Adrenal gland (tissue), 12 donors: Measurements from ENCODE around the gene PCDH9. TPM values are rescaled to one million over a fixed set of nuclear protein-coding genes. Genes with fewer than 3 reads are reported as not detected.

ENCODE experiments used
- DNase-seq, 7 donors: peaks; one replicate each; pipeline ENCODE4 v3.0.0-alpha.2; 2019 to 2020
- H3K27ac ChIP-seq, 5 donors: fragments of 200-600 bp; sonication (generic) in 4 of 5; 1 replicate in 3 of 5; 2 replicates in 2 of 5; pipeline versions ENCODE4 v1.5.1 to v1.8.0; 2016 to 2020; ENCODE audit warnings: mild to moderate bottlenecking in 1 of 5
- H3K27me3 ChIP-seq: fragments of 200-600 bp; 2 replicates; pipeline ENCODE4 v1.8.0; 2021
- H3K36me3 ChIP-seq, 2 donors: fragments of 200-600 bp; replicated peaks in 1 of 2; 1 replicate in 1 of 2; 2 replicates in 1 of 2; pipeline versions ENCODE4 v1.5.1 to v1.8.0; 2018 to 2022
- H3K4me1 ChIP-seq, 2 donors: fragments of 200-600 bp; replicated peaks in 1 of 2; 1 replicate in 1 of 2; 2 replicates in 1 of 2; pipeline versions ENCODE4 v1.5.1 to v1.8.0; 2018 to 2021
- H3K4me3 ChIP-seq, 4 donors: fragments of 200-600 bp; sonication (generic) in 3 of 4; one replicate each; pipeline ENCODE4 v1.5.1; 2016 to 2018
- H3K9me3 ChIP-seq, 3 donors: fragments of 200-600 bp; sonication (generic) in 1 of 3; replicated peaks in 1 of 3; 1 replicate in 2 of 3; 2 replicates in 1 of 3; pipeline versions ENCODE4 v1.5.1 to v1.8.0; 2016 to 2021
- CTCF ChIP-seq, 6 experiments: fragments of 450-650 bp in 4 of 6; fragments of 200-600 bp in 2 of 6; sonication (generic) in 1 of 6; IDR thresholded peaks; 1 replicate in 5 of 6; 2 replicates in 1 of 6; pipeline versions ENCODE4 v1.5.1 to v1.8.0; 2016 to 2021; ENCODE audit warnings: antibody characterized with exemption in 6 of 6, mild to moderate bottlenecking in 2 of 6, moderate library complexity in 1 of 6
- POLR2A ChIP-seq, 2 donors: fragments of 450-650 bp; IDR thresholded peaks; one replicate each; pipeline ENCODE4 v1.6.1; 2017; ENCODE audit warnings: antibody characterized with exemption in 2 of 2, mild to moderate bottlenecking in 2 of 2, moderate library complexity in 1 of 2
- WGBS, 4 donors: extraction: QIAGEN DNeasy Blood & Tissue Kit in 2 of 4; methylation state at CpG; one replicate each; pipeline versions ENCODE4 v1.1.5 to v1.1.7; 2013 to 2017; 5-methylcytosine and 5-hydroxymethylcytosine counted together
- intact Hi-C, 2 donors: fragments of 100-400 bp; cut with DNase I; formaldehyde crosslinking; loops; one replicate each; pipeline versions ENCODE4 v1.14.1 to v1.15.0; 2022 to 2023
- polyA plus RNA-seq, 3 donors: library from polyadenylated mRNA; stranded (reverse); fragments of 200-250 nt in 2 of 3; fragments of 350-450 nt in 1 of 3; fragmentation: Illumina TruSeq in 1 of 3; extraction: RNeasy Lipid Tissue Mini Kit (QIAGEN cat#74804) in 1 of 3; gene quantifications; one replicate each; pipeline ENCODE4 v1.2.3, GENCODE V29; 2013 to 2014
- total RNA-seq, 9 donors: library from RNA; depleted of rRNA in 4 of 9; stranded (reverse); fragments of >200 nt in 4 of 9; fragments of 120-200 nt in 1 of 9; fragmentation: NEBNext Ultra II Directional in 1 of 9; extraction: Animal tissue kit (Norgen Biotek cat#: 25700) in 1 of 9; gene quantifications; one replicate each; pipeline versions ENCODE4 v1.1.0 to v1.2.4, GENCODE V29; 2013 to 2023
- donor health status: healthy with polysubstance abuse.
- donor health status: Bipolar disorder and iron deficiency.
- donor health status: DM: yes; HTN: yes; CAD: no.
- donor health status: DM: no; HTN: no; CAD: no.
- donor health status: DM: no; HTN: no; CAD: no.
- donor health status: DM: yes; HTN: yes; CAD: no.

PCDH9 gene
- total and polyA plus RNA-seq, 12 donors, result 0.71 to 10.9 (median 3.6) TPM

DNA sequence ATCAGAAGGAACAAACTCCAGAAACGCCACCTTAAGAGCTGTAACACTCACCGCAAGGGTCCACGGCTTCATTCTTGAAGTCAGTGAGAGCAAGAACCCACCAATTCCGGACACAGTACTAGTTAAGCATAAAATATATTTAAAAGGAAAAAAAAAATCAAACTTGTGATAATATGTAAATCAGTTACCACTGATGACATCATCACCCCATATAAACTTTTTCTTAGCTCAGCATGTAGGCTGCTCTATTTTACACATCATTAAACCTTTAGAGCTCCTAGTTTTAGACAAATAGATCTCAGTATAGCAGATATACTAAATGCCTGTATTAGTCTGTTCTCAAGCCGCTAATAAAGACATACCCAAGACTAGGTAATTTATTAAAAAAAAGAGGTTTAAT, 668.1 kb downstream of the PCDH9 start:
- H3K9me3 ChIP-seq, result no peaks in the 10 kb centered on the region
- WGBS, 4 donors, result 73 to 78% (median 75%) methylated on average over 5 of the region's 5 CpGs
- intact Hi-C loops, result no loop called here
- no peak overlapping the region for H3K27ac ChIP-seq
- no peaks in the 10 kb centered on the region for H3K27me3 ChIP-seq
- H3K4me3 ChIP-seq, result no peak overlapping the region
- no peaks in the 10 kb centered on the region for H3K36me3 ChIP-seq
- no peaks in the 10 kb centered on the region for H3K4me1 ChIP-seq
- no peak for TF ChIP-seq POLR2A (IDR thresholded peaks at IDR 0.05)
- no peak for TF ChIP-seq CTCF (IDR thresholded peaks at IDR 0.05)
- no peak for DNase-seq

- H3K36me3 ChIP-seq, result no peaks in the 10 kb centered on the region
- WGBS, 4 donors, result 92 to 98% (median 95%) methylated on average over 19 to 26 of the region's 26 CpGs; no CpG with 5 or more reads in 1 of the 4 donors
- no peak for DNase-seq
- no peak overlapping the region for H3K4me3 ChIP-seq
- no peaks in the 10 kb centered on the region for H3K27me3 ChIP-seq
- intact Hi-C loops, result no loop called here
- no peaks in the 10 kb centered on the region for H3K9me3 ChIP-seq
- H3K4me1 ChIP-seq, result no peaks in the 10 kb centered on the region
- no peak for TF ChIP-seq CTCF (IDR thresholded peaks at IDR 0.05)
- no peak for TF ChIP-seq POLR2A (IDR thresholded peaks at IDR 0.05)
- no peak overlapping the region for H3K27ac ChIP-seq
Observed at GRCh38 chr13:66560991-66561390, 669.1 kb downstream of the PCDH9 start.

GRCh38 chr13:66560189-66560588, 669.9 kb downstream of the PCDH9 start:
- Histone ChIP-seq H3K27ac (no peak overlapping the region), H3K4me1 (no peaks in the 10 kb centered on the region), H3K9me3 (no peaks in the 10 kb centered on the region), H3K36me3 (no peaks in the 10 kb centered on the region), H3K27me3 (no peaks in the 10 kb centered on the region), H3K4me3 (no peak overlapping the region)
- peak in 3 of 7 donors; percentile 6 to 21 (median 14) for DNase-seq
- intact Hi-C loops, result no loop called here
- 25 to 42% (median 37%) methylated on average over 3 of the region's 3 CpGs for WGBS, 4 donors
- TF ChIP-seq POLR2A (IDR thresholded peaks at IDR 0.05), result no peak
- no peak for TF ChIP-seq CTCF (IDR thresholded peaks at IDR 0.05)

DNA sequence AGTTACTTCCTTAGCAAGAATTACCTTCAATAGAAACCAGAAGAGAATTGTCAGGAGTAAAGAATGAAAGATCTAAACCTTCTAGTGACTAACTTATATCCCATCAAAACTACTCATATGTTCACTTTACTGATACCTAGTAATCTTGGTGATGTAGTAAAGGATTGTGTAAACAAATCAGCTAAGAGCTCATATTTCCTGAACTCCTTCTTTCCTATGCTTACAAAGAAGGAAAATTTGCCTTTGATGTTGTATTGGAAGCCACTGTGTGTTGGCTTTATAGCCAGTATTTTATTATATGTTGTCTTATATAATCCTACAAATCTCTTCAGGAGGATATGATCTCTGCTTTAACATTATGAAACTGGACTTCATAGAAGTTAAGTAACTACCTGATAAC, 671.0 kb downstream of the PCDH9 start:
- DNase-seq, result no peak
- H3K4me3 ChIP-seq, result no peak overlapping the region
- intact Hi-C loops, result no loop called here
- H3K4me1 ChIP-seq, result no peaks in the 10 kb centered on the region
- H3K27me3 ChIP-seq, result no peaks in the 10 kb centered on the region
- no peak for TF ChIP-seq CTCF (IDR thresholded peaks at IDR 0.05)
- no peak for TF ChIP-seq POLR2A (IDR thresholded peaks at IDR 0.05)
- H3K36me3 ChIP-seq, result no peaks in the 10 kb centered on the region
- no peaks in the 10 kb centered on the region for H3K9me3 ChIP-seq
- H3K27ac ChIP-seq, result no peak overlapping the region
